Mucosa of rectum (tissue), 2 donors: ENCODE data around the gene SPINT3.

ENCODE experiments used
- H3K27ac ChIP-seq, 2 donors: one replicate each; pipeline ENCODE4 v1.7.0; 2013; ENCODE audit warnings: inconsistent platforms in 2 of 2, low read depth in 2 of 2, low read length in 2 of 2
- H3K27me3 ChIP-seq, 2 donors: one replicate each; pipeline ENCODE4 v1.7.0; 2013; ENCODE audit warnings: low read length in 2 of 2; ENCODE audit not compliant: control insufficient read depth in 2 of 2, insufficient read depth in 2 of 2
- H3K36me3 ChIP-seq, 2 donors: one replicate each; pipeline ENCODE4 v1.7.0; 2013; ENCODE audit warnings: low read length in 2 of 2; ENCODE audit not compliant: control insufficient read depth in 2 of 2, insufficient read depth in 2 of 2
- H3K4me1 ChIP-seq, 2 donors: one replicate each; pipeline ENCODE4 v1.7.0; 2013; ENCODE audit warnings: low read length in 2 of 2, mild to moderate bottlenecking in 1 of 2; ENCODE audit not compliant: control insufficient read depth in 2 of 2, insufficient read depth in 2 of 2
- H3K4me3 ChIP-seq, 2 donors: one replicate each; pipeline ENCODE4 v1.7.0; 2013; ENCODE audit warnings: low read length in 2 of 2
- H3K9ac ChIP-seq, 2 donors: one replicate each; pipeline ENCODE4 v1.7.0; 2013; ENCODE audit warnings: low read length in 2 of 2, low read depth in 1 of 2, mild to moderate bottlenecking in 1 of 2
- H3K9me3 ChIP-seq, 2 donors: one replicate each; pipeline ENCODE4 v1.7.0; 2013; ENCODE audit warnings: low read length in 2 of 2; ENCODE audit not compliant: control insufficient read depth in 2 of 2
- donor health status: healthy.
- donor health status: Normal muscosa, but diverticular disease.

Gene SPINT3

DNA sequence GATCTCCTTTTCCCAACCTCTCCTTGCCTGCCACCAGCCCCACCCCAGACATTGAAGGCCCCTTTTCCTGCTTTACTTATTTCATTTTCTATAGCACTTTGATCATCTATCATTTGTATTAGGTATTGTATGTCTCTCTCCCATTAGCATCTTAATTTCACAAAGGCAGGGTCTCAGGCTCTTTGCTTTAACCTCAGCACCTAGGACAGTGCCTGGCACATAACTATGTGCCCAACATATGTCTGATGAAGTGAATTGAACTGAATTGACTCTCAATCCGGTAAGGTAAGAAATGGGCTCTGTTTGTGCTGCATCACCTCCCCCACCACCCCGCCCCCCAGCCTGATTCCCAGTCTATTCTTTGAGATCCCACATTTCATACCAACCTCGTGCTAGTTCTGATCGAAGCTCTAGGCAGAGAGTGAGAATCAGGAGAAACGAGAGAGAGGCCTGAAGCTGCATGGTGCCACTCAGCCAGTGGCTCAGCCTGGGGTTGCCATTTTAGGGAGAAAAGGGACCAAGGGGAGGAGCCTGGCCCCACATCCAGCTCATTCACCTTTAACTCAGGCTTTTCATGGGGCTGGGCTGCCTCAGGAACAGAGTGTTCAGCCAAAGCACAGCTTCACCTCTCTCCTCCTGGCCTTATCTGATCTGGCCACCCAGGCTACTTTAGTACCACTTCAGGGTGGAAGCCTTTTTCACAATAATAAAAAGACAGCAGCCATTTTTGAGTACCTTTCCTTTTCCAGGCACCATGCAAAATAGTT lies at the start of gene SPINT3:
TSS of gene SPINT3 (minus strand) at position 476 of the 767 bp plus-strand sequence. CDS start at position 462, 14 bp downstream.
- Histone ChIP-seq H3K36me3 (no peaks in the 10 kb centered on the region), H3K4me3 (no peak within 1 kb of the TSS), H3K27me3 (no peaks in the 10 kb centered on the region), H3K4me1 (no peaks in the 10 kb centered on the region), H3K9ac (no peak within 1 kb of the TSS), H3K9me3 (no peaks in the 10 kb centered on the region), H3K27ac (no peak within 1 kb of the TSS)

DNA sequence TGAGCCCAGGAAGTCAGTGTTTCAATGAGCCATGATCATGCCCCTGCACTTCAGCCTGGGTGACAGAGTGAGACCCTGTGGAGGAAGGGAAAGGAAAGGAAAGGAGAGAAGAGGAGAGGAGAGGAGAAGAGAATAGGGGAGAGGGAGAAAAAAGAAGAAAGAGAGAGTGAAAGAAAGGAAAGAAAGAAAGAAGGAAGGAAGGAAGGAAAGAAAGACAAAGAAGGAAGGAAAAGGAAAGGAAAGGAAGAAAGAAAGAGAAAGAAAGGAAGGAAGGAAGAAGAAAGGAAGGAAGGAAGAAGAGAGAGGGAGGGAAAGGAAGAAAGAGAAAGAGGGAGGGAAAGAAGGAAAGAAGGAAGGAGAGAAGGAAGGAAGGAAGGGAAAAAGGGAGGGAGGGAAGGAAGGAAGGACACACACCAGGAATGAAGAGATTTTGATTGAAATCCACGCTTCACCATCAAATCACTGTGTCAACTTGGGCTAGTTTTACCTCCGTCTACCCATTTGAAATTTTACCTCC lies 49.4 kb upstream of the SPINT3 start:
- H3K4me1 ChIP-seq: no peaks in the 10 kb centered on the region
- no peak overlapping the region for H3K4me3 ChIP-seq
- no peaks in the 10 kb centered on the region for H3K9me3 ChIP-seq
- no peak overlapping the region for H3K9ac ChIP-seq
- H3K27me3 ChIP-seq: no peaks in the 10 kb centered on the region
- H3K36me3 ChIP-seq: no peaks in the 10 kb centered on the region
- no peak overlapping the region for H3K27ac ChIP-seq

DNA sequence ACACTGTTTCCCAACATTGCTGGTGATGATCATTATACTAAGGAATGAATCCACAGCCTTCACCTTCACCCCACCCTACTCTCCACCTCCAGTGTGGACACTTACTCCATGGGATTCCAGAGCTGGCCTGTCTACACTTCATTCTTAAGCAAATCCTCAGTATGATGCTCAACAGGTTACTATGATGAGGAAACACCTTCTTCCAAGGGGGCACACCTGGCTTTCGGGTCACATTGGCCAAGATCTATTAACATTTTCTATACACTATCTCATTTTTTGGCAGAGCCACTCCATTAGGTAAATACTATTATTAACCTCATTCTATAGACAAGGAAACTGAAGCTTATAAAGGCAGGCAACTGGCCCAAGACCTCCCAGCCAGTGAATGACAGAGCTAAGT lies 39.8 kb upstream of the SPINT3 start:
- Histone ChIP-seq H3K27ac (no peak overlapping the region), H3K36me3 (no peaks in the 10 kb centered on the region), H3K9ac (no peak overlapping the region), H3K4me1 (peaks cover 0 to 4% of the 10 kb centered on the region in 2 donors), H3K27me3 (no peaks in the 10 kb centered on the region), H3K9me3 (no peaks in the 10 kb centered on the region), H3K4me3 (no peak overlapping the region)

DNA sequence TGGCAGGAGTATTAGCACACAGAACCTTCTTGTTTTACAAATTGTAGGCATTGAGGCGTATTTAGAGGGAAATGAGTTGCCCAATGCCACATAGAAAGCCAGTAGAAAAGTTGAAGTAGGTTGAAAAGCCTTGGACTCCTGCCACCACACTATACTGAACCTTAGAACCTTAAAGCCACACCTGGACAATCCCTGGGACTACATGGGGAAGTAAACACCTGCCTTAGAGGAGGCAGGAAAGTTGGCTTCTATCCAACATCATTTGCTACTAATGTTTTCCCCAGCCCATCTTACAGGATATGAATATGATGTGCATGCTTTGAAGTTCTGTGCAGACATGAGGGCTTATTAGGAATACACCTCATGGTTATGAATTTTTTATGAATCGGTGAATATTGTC lies 37.0 kb upstream of the SPINT3 start:
- Histone ChIP-seq H3K27ac (no peak overlapping the region), H3K4me3 (no peak overlapping the region), H3K4me1 (peaks cover 0 to 4% of the 10 kb centered on the region in 2 donors)

GRCh38 chr20:45550765-45551164 lies 35.3 kb upstream of the SPINT3 start:
- Histone ChIP-seq H3K9ac (no peak overlapping the region), H3K27ac (no peak overlapping the region), H3K9me3 (no peaks in the 10 kb centered on the region)

More for the DNA sequence above, 37.0 kb upstream of the SPINT3 start:
- no peaks in the 10 kb centered on the region for H3K9me3 ChIP-seq
- H3K9ac ChIP-seq: no peak overlapping the region
- no peaks in the 10 kb centered on the region for H3K36me3 ChIP-seq
- no peaks in the 10 kb centered on the region for H3K27me3 ChIP-seq

GRCh38 chr20:45548410-45548809 lies 33.0 kb upstream of the SPINT3 start:
- Histone ChIP-seq H3K4me3 (no peak overlapping the region), H3K9me3 (no peaks in the 10 kb centered on the region), H3K27me3 (no peaks in the 10 kb centered on the region), H3K36me3 (no peaks in the 10 kb centered on the region), H3K4me1 (peaks cover 0 to 4% of the 10 kb centered on the region in 2 donors), H3K27ac (no peak overlapping the region), H3K9ac (no peak overlapping the region)

More at GRCh38 chr20:45550765-45551164, 35.3 kb upstream of the SPINT3 start:
- H3K36me3 ChIP-seq: no peaks in the 10 kb centered on the region
- no peaks in the 10 kb centered on the region for H3K27me3 ChIP-seq
- H3K4me3 ChIP-seq: no peak overlapping the region
- peaks cover 0 to 4% of the 10 kb centered on the region in 2 donors for H3K4me1 ChIP-seq

- no peaks in the 10 kb centered on the region for H3K27me3 ChIP-seq
- no peak within 1 kb of the TSS for H3K9ac ChIP-seq
- H3K36me3 ChIP-seq: no peaks in the 10 kb centered on the region
- no peaks in the 10 kb centered on the region for H3K9me3 ChIP-seq
- no peak within 1 kb of the TSS for H3K4me3 ChIP-seq
- H3K27ac ChIP-seq: no peak within 1 kb of the TSS
- H3K4me1 ChIP-seq: peaks cover 0 to 4% of the 10 kb centered on the region in 2 donors
These were observed 31.9 kb upstream of the SPINT3 start, which contains the start of gene EPPIN for GRCh38 chr20:45547206-45547770. Gene EPPIN (minus strand): TSS chr20:45547401. CDS start chr20:45547357, 44 bp downstream.

GRCh38 chr20:45545754-45546453 lies 30.5 kb upstream of the SPINT3 start:
- Histone ChIP-seq H3K27ac (no peak overlapping the region), H3K27me3 (no peaks in the 10 kb centered on the region), H3K9me3 (no peaks in the 10 kb centered on the region), H3K9ac (no peak overlapping the region), H3K4me1 (no peaks in the 10 kb centered on the region), H3K4me3 (no peak overlapping the region), H3K36me3 (no peaks in the 10 kb centered on the region)

- Histone ChIP-seq H3K9me3 (no peaks in the 10 kb centered on the region), H3K27me3 (no peaks in the 10 kb centered on the region), H3K36me3 (no peaks in the 10 kb centered on the region), H3K4me1 (no peaks in the 10 kb centered on the region), H3K9ac (no peak overlapping the region), H3K4me3 (no peak overlapping the region), H3K27ac (no peak overlapping the region)
These were observed 29.9 kb upstream of the SPINT3 start for GRCh38 chr20:45545351-45545750.

DNA sequence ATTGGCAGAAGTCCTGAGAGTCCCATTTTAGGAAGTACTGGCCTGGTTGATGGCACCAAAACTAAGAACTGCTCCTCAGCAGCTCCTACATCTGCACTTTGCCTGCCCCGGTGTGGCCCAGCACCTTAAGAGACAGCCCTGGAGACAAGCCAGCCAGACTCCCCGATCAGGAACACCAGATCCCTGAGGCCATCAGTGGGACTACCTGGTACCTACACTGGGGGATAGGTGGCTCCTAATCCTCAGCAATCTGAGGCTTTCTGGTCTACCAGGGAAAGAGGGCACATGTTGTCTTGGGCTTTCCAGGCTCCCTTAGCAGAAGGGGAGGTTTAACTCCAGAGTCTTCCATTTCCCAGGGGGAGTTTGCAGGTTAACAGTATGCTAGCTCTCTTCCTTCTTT lies 24.0 kb upstream of the SPINT3 start, which contains the start of gene WFDC6:
TSS of gene WFDC6 (minus strand) at position 101 of the 400 bp plus-strand sequence. CDS start at position 26, 75 bp downstream.
- no peaks in the 10 kb centered on the region for H3K36me3 ChIP-seq
- H3K4me1 ChIP-seq: no peaks in the 10 kb centered on the region
- no peaks in the 10 kb centered on the region for H3K9me3 ChIP-seq
- peaks cover 0 to 7% of the 10 kb centered on the region in 2 donors for H3K27me3 ChIP-seq
- no peak within 1 kb of the TSS for H3K4me3 ChIP-seq
- H3K9ac ChIP-seq: no peak within 1 kb of the TSS
- no peak within 1 kb of the TSS for H3K27ac ChIP-seq
